ENCODE results near the gene MEOX2. TPM values are rescaled to one million over a fixed set of nuclear protein-coding genes. Genes with fewer than 3 reads are reported as not detected.
A peak's percentile ranks its signal among the peaks of the same experiment; 100 is the strongest.

The MEOX2 gene
- polyA plus RNA-seq, 1 of the 3 experiments (the other 2 are of a cell fraction) = not detected

DNA sequence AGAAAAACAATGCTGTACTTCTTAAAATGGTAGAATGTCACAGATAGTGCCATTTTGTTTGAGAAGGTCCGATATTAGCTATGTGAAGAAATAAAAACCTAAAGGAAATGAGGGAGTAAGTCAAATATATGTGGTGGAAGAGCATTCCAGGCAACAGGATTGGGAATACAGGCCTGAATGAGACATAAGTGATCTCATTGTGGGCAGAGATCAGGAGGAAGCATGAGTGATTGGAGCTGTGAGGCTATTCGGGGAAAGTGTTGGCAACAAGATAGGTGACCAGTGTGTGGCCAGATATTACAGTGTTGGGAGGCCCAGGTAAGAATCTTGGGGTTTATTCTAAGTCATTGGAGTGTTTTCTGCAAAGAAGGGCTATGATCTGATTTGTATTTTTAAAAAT, 83.4 kb downstream of the MEOX2 start (continued):
- TF ChIP-seq MXI1 (IDR thresholded peaks at IDR 0.05; ENCODE audit: low read depth, low read length) (no peak), RFX5 (IDR thresholded peaks at IDR 0.05; ENCODE audit: low read length) (no peak), POLR2AphosphoS5 (IDR thresholded peaks at IDR 0.05; ENCODE audit: low read depth, low read length) (no peak), CHD2 (IDR thresholded peaks at IDR 0.05; ENCODE audit: low read length, partially characterized antibody) (no peak), GATA2 (CRISPR knock-in tag; IDR thresholded peaks at IDR 0.05) (no peak)
- TF ChIP-seq, protein P1, sequence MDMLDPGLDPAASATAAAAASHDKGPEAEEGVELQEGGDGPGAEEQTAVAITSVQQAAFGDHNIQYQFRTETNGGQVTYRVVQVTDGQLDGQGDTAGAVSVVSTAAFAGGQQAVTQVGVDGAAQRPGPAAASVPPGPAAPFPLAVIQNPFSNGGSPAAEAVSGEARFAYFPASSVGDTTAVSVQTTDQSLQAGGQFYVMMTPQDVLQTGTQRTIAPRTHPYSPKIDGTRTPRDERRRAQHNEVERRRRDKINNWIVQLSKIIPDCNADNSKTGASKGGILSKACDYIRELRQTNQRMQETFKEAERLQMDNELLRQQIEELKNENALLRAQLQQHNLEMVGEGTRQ (IDR thresholded peaks at IDR 0.05; ENCODE audit: borderline replicate concordance, low read depth, low read length) = no peak

DNA sequence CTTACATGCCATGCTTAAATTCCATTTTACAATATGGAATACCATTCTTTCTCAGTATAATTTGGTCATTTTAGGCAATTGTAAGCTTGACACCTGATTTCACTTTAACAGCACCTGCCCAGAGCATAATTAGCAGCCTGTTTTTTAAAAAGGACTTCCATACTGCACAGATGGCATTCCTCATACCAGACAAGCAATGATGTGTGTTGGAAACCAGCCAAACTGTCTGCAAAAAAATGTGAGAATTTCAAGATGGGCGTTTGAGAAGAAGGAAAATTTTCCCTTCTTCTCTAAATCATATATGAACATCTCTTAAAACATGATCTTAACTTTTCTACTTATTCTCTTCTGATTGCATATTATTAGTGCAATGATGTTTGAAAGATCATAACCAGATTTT, 84.2 kb downstream of the MEOX2 start:
- DNase-seq = no peak
- H4K20me1 ChIP-seq (ENCODE audit: insufficient read depth) = no peaks in the 10 kb centered on the region
- CTCF ChIA-PET = interaction anchor here (0.6 kb wide), 1 partner anchor 24 kb away, joined by 3 read pairs; no protein-coding TSS in a partner anchor
- H3K4me2 ChIP-seq = no peak overlapping the region
- POLR2A ChIA-PET = no interaction called here
- H3K9ac ChIP-seq = no peak overlapping the region
- H2AFZ ChIP-seq (ENCODE audit: low read depth) = no peak overlapping the region
- no peaks in the 10 kb centered on the region for H3K9me3 ChIP-seq
- no peaks in the 10 kb centered on the region; a peak in 2 of 4 replicates for H3K4me1 ChIP-seq (ENCODE audit: control insufficient read depth in 1 of 2, insufficient read depth in 2 of 2, low read depth in 1 of 2, low read length in 1 of 2)
- TF ChIP-seq SMC3 (IDR thresholded peaks at IDR 0.05; ENCODE audit: low read depth, low read length) (no peak), EZH2phosphoT487 (IDR thresholded peaks at IDR 0.05; ENCODE audit: borderline replicate concordance, low read depth) (no peak), RCOR1 (IDR thresholded peaks at IDR 0.05; ENCODE audit: low read length) (peak; percentile 48; the same call in 1 of the 2 replicates), TCF12 (IDR thresholded peaks at IDR 0.05) (peak; percentile 44; the same call in 1 of the 2 replicates)
- H3K79me2 ChIP-seq (ENCODE audit: insufficient read depth) = no peaks in the 10 kb centered on the region
- H3F3A ChIP-seq (replicated peaks; ENCODE audit: insufficient read depth) = no peaks in the 10 kb centered on the region
- peaks cover 4% of the 10 kb centered on the region; the same call in 1 of the 2 replicates for H3K9me2 ChIP-seq
- no peak overlapping the region for H3K4me3 ChIP-seq (ENCODE audit: low read depth in 2 of 2, low read length in 1 of 2)
- WGBS (ENCODE audit: low lambda C conversion rate) = 4% methylated on average over 1 of the region's 1 CpG
- H3K27me3 ChIP-seq (ENCODE audit: insufficient read depth) = no peaks in the 10 kb centered on the region
- no peak overlapping the region for H3K27ac ChIP-seq (ENCODE audit: low read depth in 2 of 2, low read length in 1 of 2)
- no peaks in the 10 kb centered on the region for H3K36me3 ChIP-seq (replicated peaks in 1 of 2; ENCODE audit: control insufficient read depth in 1 of 2, insufficient read depth in 2 of 2, low read length in 1 of 2)

DNA sequence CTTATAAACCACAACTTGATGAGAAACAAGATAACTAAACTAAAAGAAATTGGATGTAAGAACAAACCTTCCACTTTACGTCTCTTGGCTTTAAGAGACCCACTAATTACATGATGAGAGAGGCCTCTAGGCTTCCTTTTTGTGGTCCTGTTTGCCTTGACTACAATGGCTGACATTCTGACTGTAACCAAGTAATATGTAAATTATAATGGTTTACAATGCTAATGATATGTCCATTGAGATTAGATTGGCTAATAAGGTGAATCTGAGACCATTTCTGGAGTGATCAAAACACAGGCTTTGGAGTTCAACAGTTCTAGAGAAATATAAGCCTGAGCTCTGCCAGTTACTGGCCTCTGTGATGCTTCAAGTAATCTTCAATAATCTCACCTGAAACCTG, 85.3 kb downstream of the MEOX2 start:
- H3K9ac ChIP-seq = no peak overlapping the region
- no peaks in the 10 kb centered on the region for H3K27me3 ChIP-seq (ENCODE audit: insufficient read depth)
- no peaks in the 10 kb centered on the region for H4K20me1 ChIP-seq (ENCODE audit: insufficient read depth)
- H3F3A ChIP-seq (replicated peaks; ENCODE audit: insufficient read depth) = no peaks in the 10 kb centered on the region
- ChIA-PET CTCF (interaction anchor here (1.0 kb wide), 1 partner anchor 23 kb away, joined by 5 read pairs; no protein-coding TSS in a partner anchor), POLR2A (no interaction called here)
- 13% methylated on average over 1 of the region's 1 CpG for WGBS (ENCODE audit: low lambda C conversion rate)
- peaks cover 4% of the 10 kb centered on the region; the same call in 1 of the 2 replicates for H3K9me2 ChIP-seq
- H3K36me3 ChIP-seq (replicated peaks in 1 of 2; ENCODE audit: control insufficient read depth in 1 of 2, insufficient read depth in 2 of 2, low read length in 1 of 2) = no peaks in the 10 kb centered on the region
- no peak overlapping the region for H2AFZ ChIP-seq (ENCODE audit: low read depth)
- TF ChIP-seq RXRA (IDR thresholded peaks at IDR 0.05; ENCODE audit: borderline replicate concordance, low read depth) = no peak
- TF ChIP-seq YY1 (IDR thresholded peaks at IDR 0.05; ENCODE audit: low read depth) = no peak
- TF ChIP-seq GABPA (IDR thresholded peaks at IDR 0.05; ENCODE audit: low read depth) = no peak
- TF ChIP-seq, protein P2, sequence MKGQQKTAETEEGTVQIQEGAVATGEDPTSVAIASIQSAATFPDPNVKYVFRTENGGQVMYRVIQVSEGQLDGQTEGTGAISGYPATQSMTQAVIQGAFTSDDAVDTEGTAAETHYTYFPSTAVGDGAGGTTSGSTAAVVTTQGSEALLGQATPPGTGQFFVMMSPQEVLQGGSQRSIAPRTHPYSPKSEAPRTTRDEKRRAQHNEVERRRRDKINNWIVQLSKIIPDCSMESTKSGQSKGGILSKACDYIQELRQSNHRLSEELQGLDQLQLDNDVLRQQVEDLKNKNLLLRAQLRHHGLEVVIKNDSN (IDR thresholded peaks at IDR 0.05; ENCODE audit: borderline replicate concordance, low read depth) = no peak
- DNase-seq = no peak
- no peaks in the 10 kb centered on the region; a peak in 2 of 4 replicates for H3K4me1 ChIP-seq (ENCODE audit: control insufficient read depth in 1 of 2, insufficient read depth in 2 of 2, low read depth in 1 of 2, low read length in 1 of 2)
- H3K79me2 ChIP-seq (ENCODE audit: insufficient read depth) = no peaks in the 10 kb centered on the region
- H3K27ac ChIP-seq (ENCODE audit: low read depth in 2 of 2, low read length in 1 of 2) = no peak overlapping the region
- H3K9me3 ChIP-seq = no peaks in the 10 kb centered on the region
- no peak overlapping the region for H3K4me2 ChIP-seq
- H3K4me3 ChIP-seq (ENCODE audit: low read depth in 2 of 2, low read length in 1 of 2) = no peak overlapping the region

Data from SK-N-SH (cell line).